Pancreas (tissue), 10 donors: ENCODE results near the gene CCBE1. TPM values are rescaled to one million over a fixed set of nuclear protein-coding genes. Genes with fewer than 3 reads are reported as not detected.

Source experiments
- ATAC-seq, 4 donors: fragments of 200-7000 bp; cut with Tn5 transposase; one replicate each; pipeline versions ENCODE4 v1.8.0 to v1.9.1; 2020; ENCODE audit warnings: mild to moderate bottlenecking in 4 of 4, moderate library complexity in 4 of 4
- DNase-seq, 6 donors: peaks; one replicate each; pipeline ENCODE4 v3.0.0-alpha.2; 2020
- FAIRE-seq: peaks from 2 replicates; lab custom pipeline; 2012; peaks lifted over from hg19 to GRCh38; lab: Jason Lieb, UNC
- H3K27ac ChIP-seq, 4 donors: fragments of 200-600 bp; sonication (generic); 1 replicate in 3 of 4; 2 replicates in 1 of 4; pipeline versions ENCODE4 v1.5.0 to v1.8.0; 2020
- H3K27me3 ChIP-seq, 4 donors: fragments of 200-600 bp; one replicate each; pipeline ENCODE4 v1.8.0; 2021
- H3K36me3 ChIP-seq, 3 donors: fragments of 200-600 bp; sonication (generic) in 1 of 3; one replicate each; pipeline versions ENCODE4 v1.5.0 to v1.8.0; 2020 to 2021
- H3K4me1 ChIP-seq, 3 donors: fragments of 200-600 bp; one replicate each; pipeline ENCODE4 v1.8.0; 2021
- H3K4me3 ChIP-seq, 4 donors: fragments of 200-600 bp; sonication (generic) in 2 of 4; one replicate each; pipeline versions ENCODE4 v1.5.0 to v1.8.0; 2020 to 2021
- H3K9me3 ChIP-seq, 4 donors: fragments of 200-600 bp; one replicate each; pipeline ENCODE4 v1.8.0; 2021
- WGBS, 2 donors: extraction: QIAGEN DNeasy Blood & Tissue Kit; methylation state at CpG; one replicate each; pipeline ENCODE4 v1.1.7; 2013; 5-methylcytosine and 5-hydroxymethylcytosine counted together
- intact Hi-C, 3 donors: fragments of 100-400 bp; cut with DNase I; formaldehyde crosslinking; loops; one replicate each; pipeline versions ENCODE4 v1.11.1 to v1.14.2; 2022
- polyA plus RNA-seq, 2 donors: library from polyadenylated mRNA; stranded (reverse); fragments of 200-250 nt; gene quantifications; one replicate each; pipeline ENCODE4 v1.2.3, GENCODE V29; 2013
- total RNA-seq, 6 donors: library from RNA; stranded (reverse); fragmentation: NEBNext Ultra II Directional in 4 of 6; extraction: Animal tissue kit (Norgen Biotek cat#: 25700) in 4 of 6; gene quantifications; one replicate each; pipeline versions ENCODE4 v1.2.1 to v1.2.4, GENCODE V29; 2021 to 2023
- TF ChIP-seq, protein P1 (sequence below), 4 donors: fragments of 200-600 bp; sonication (generic) in 3 of 4; IDR thresholded peaks; one replicate each; pipeline versions ENCODE4 v1.5.0 to v1.8.0; 2021; ENCODE audit warnings: antibody characterized with exemption in 4 of 4
- donor health status: healthy with polysubstance abuse.
- donor health status: DM: no; HTN: no; CAD: no; lungs with moderate emphysema.
- donor health status: DM: no; HTN: no; CAD: no.
- donor health status: control.
- donor health status: control.
- donor health status: Bipolar disorder and iron deficiency.
- donor health status: DM: yes; HTN: yes; CAD: no.
- donor health status: DM: no; HTN: no; CAD: no.
- donor health status: DM: no; HTN: no; CAD: no.
- donor health status: DM: yes; HTN: yes; CAD: no.

Gene CCBE1
- total and polyA plus RNA-seq, 8 donors: 0.08 to 1.5 (median 0.59) TPM

DNA sequence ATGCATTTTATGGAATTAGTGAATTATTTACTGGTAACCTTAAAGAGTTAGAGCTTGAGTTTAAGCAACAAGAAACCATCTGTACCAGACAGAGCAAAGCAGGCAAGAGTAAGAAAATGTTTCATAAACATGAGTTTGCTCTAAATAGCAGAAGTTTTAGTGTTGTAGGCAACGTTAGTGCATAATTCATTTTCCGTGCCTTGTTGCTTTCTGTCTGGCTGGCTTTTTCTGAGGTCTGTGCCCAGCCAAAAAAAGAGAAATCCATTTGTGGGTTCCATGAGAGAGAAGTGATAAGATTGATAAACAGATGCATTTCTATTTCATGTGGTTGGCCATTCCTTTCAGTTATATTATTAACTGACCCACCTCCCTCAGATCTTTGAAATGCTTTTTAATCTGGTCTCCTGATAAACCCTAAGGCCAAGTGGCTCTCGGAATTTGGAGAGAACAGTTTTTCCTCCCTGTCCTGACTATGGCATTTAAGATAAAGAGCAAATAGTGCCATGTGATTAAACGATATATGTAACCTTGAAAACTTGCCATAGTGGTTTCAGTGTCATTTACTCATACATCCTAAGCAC is 198.6 kb downstream of the CCBE1 start:
- intact Hi-C loops: no loop called here
- Histone ChIP-seq H3K36me3 (no peaks in the 10 kb centered on the region), H3K27ac (no peak overlapping the region), H3K27me3 (no peaks in the 10 kb centered on the region), H3K4me3 (no peak overlapping the region), H3K4me1 (no peaks in the 10 kb centered on the region), H3K9me3 (no peaks in the 10 kb centered on the region)
- ATAC-seq: no peak
- TF ChIP-seq, protein P1, sequence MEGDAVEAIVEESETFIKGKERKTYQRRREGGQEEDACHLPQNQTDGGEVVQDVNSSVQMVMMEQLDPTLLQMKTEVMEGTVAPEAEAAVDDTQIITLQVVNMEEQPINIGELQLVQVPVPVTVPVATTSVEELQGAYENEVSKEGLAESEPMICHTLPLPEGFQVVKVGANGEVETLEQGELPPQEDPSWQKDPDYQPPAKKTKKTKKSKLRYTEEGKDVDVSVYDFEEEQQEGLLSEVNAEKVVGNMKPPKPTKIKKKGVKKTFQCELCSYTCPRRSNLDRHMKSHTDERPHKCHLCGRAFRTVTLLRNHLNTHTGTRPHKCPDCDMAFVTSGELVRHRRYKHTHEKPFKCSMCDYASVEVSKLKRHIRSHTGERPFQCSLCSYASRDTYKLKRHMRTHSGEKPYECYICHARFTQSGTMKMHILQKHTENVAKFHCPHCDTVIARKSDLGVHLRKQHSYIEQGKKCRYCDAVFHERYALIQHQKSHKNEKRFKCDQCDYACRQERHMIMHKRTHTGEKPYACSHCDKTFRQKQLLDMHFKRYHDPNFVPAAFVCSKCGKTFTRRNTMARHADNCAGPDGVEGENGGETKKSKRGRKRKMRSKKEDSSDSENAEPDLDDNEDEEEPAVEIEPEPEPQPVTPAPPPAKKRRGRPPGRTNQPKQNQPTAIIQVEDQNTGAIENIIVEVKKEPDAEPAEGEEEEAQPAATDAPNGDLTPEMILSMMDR (IDR thresholded peaks at IDR 0.05): no peak
- 21 to 22% methylated on average over 4 of the region's 4 CpGs for WGBS, 2 donors
- no peak for DNase-seq
- FAIRE-seq: no peak

DNA sequence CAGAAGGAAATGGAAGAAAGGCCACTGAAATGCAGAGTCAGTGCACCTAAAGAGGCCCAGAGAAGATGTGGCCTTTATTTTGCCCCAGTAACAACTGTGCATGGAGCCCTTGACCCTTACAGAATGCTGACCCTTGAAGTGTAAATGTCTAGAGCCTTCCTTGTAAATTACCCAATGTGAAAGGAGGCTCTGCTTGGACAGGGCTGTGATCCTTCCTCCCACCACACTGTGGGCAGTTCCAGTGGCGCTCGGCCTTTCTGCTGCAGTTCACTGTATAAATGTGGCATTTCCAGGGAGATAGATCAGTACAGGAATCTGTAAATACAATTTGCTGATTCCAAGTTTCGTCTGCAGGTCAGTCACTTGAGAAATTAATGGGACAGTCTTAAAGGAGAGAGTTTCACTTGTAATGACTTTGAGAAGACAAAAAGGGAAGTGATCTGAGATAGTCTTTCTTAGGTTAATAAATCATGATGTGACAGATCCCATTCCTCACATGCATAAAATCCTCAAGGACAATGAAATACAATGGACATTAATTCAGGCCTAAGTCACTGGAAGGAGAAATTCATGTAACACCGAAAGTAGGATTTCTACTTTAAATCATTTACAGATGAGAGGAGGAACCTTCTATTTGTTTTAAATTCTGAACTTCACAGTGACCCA is 204.3 kb downstream of the CCBE1 start:
- no peaks in the 10 kb centered on the region for H3K36me3 ChIP-seq
- no peaks in the 10 kb centered on the region for H3K27me3 ChIP-seq
- no peaks in the 10 kb centered on the region for H3K9me3 ChIP-seq
- TF ChIP-seq, protein P1 (IDR thresholded peaks at IDR 0.05): no peak
- no peak overlapping the region for H3K4me3 ChIP-seq
- H3K4me1 ChIP-seq: no peaks in the 10 kb centered on the region
- WGBS, 2 donors: 81 to 85% methylated on average over 4 of the region's 4 CpGs
- intact Hi-C loops: no loop called here
- no peak for ATAC-seq
- no peak overlapping the region for H3K27ac ChIP-seq
- FAIRE-seq: no peak
- no peak for DNase-seq

DNA sequence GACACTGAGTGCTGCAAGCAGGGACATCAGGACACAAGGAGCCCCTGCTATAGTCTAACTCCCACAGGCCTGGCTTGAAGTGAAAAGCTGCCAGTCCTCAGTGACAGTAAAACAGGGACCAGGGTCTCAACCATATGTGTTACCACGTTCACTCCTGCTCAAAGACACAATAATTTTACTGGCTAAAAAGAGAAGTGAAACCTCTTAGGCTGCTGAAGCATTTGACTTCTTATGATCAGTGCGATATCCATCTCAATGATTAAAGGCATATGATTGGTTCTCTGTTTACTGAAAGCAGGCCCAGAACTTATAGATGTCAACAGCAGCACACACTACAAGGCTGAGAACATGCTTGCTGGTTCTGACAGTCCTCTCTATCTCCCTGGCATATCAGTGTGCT is 208.3 kb downstream of the CCBE1 start:
- Histone ChIP-seq H3K27ac (no peak overlapping the region), H3K27me3 (no peaks in the 10 kb centered on the region), H3K4me1 (no peaks in the 10 kb centered on the region), H3K4me3 (no peak overlapping the region), H3K36me3 (no peaks in the 10 kb centered on the region), H3K9me3 (no peaks in the 10 kb centered on the region)
- TF ChIP-seq, protein P1 (IDR thresholded peaks at IDR 0.05): no peak
- ATAC-seq: no peak
- DNase-seq: no peak
- FAIRE-seq: no peak
- intact Hi-C loops: no loop called here
- WGBS, 2 donors: 66 to 77% methylated on average over 2 of the region's 2 CpGs

DNA sequence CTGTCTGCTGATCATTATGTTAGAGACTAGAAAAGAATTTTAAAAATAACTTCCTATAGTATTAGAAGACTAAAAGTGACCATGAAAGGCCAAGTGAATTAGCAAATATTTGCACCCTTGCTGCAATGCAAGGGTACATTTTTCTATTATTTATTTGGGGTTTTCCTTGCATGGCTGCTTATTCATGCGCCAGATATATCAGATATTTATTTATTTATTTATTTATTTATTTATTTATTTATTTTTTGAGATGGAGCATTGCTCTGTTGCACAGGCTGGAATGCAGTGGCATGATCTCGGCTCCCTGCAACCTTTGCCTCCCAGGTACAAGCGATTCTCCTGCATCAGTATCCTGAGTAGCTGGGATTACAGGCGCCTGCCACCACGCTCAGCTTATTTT is 211.8 kb downstream of the CCBE1 start:
- H3K9me3 ChIP-seq: no peaks in the 10 kb centered on the region
- H3K4me1 ChIP-seq: no peaks in the 10 kb centered on the region
- H3K4me3 ChIP-seq: no peak overlapping the region
- 68 to 76% methylated on average over 5 of the region's 5 CpGs for WGBS, 2 donors
- ATAC-seq: no peak
- H3K27ac ChIP-seq: no peak overlapping the region
- no peaks in the 10 kb centered on the region for H3K27me3 ChIP-seq
- no peak for FAIRE-seq
- TF ChIP-seq, protein P1 (IDR thresholded peaks at IDR 0.05): no peak
- no peaks in the 10 kb centered on the region for H3K36me3 ChIP-seq
- DNase-seq: no peak
- intact Hi-C loops: no loop called here
